Ishikawa (cell line): ENCODE measurements around the gene S100A1.

ENCODE experiments used
- CEBPB ChIP-seq: IDR thresholded peaks from 2 replicates; pipeline ENCODE4 v1.6.1; 2012
- CREB1 ChIP-seq: IDR thresholded peaks from 2 replicates; pipeline ENCODE4 v1.6.1; 2012; ENCODE audit warnings: low read depth
- EGR1 ChIP-seq: IDR thresholded peaks from 2 replicates; pipeline ENCODE4 v1.6.1; 2012
- EP300 ChIP-seq: IDR thresholded peaks from 2 replicates; pipeline ENCODE4 v1.6.1; 2012; ENCODE audit warnings: borderline replicate concordance
- FOXM1 ChIP-seq: IDR thresholded peaks from 2 replicates; pipeline ENCODE4 v1.6.1; 2012; ENCODE audit warnings: low read depth, borderline replicate concordance
- MAX ChIP-seq: IDR thresholded peaks from 2 replicates; pipeline ENCODE4 v1.6.1; 2012
- NFIC ChIP-seq: IDR thresholded peaks from 2 replicates; pipeline ENCODE4 v1.6.1; 2012
- RAD21 ChIP-seq: IDR thresholded peaks from 2 replicates; pipeline ENCODE4 v1.6.1; 2012; ENCODE audit warnings: low read depth
- REST ChIP-seq: IDR thresholded peaks from 2 replicates; pipeline ENCODE4 v1.6.1; 2012; ENCODE audit warnings: low read depth, mild to moderate bottlenecking
- TAF1 ChIP-seq: IDR thresholded peaks from 2 replicates; pipeline ENCODE4 v1.6.1; 2012; ENCODE audit warnings: low read depth, mild to moderate bottlenecking
- TCF12 ChIP-seq: IDR thresholded peaks from 2 replicates; pipeline ENCODE4 v1.6.1; 2012; ENCODE audit warnings: low read depth
- TEAD4 ChIP-seq: IDR thresholded peaks from 2 replicates; pipeline ENCODE4 v1.6.1; 2012
- USF1 ChIP-seq: IDR thresholded peaks from 2 replicates; pipeline ENCODE4 v1.6.1; 2012
- YY1 ChIP-seq: IDR thresholded peaks from 2 replicates; pipeline ENCODE4 v1.6.1; 2012; ENCODE audit warnings: low read depth
- ZBTB7A ChIP-seq: IDR thresholded peaks from 2 replicates; pipeline ENCODE4 v1.6.1; 2012; ENCODE audit warnings: low read depth

The S100A1 gene

GRCh38 chr1:153627715-153628626 lies at the start of gene S100A1:
TSS of gene S100A1 (plus strand) at chr1:153628434. CDS start at chr1:153630522, 2,088 bp downstream.
- TF ChIP-seq TAF1 (0 out of 2 replicates have a peak, but pooled peaks have one; percentile 38), NFIC (no peak), FOXM1 (no peak), CEBPB (no peak), TEAD4 (no peak), ZBTB7A (peak; percentile 97), EP300 (no peak), EGR1 (no peak), YY1 (no peak), RAD21 (peak; percentile 12; the same call in 1 of the 2 replicates), TCF12 (no peak)

- TF ChIP-seq YY1 (no peak), FOXM1 (no peak), TAF1 (no peak)
These were observed 49.7 kb upstream of the S100A1 start for GRCh38 chr1:153578490-153578889.

- TF ChIP-seq REST (no peak), CEBPB (no peak), USF1 (no peak), TAF1 (no peak), ZBTB7A (no peak), CREB1 (no peak), NFIC (no peak), EP300 (no peak), RAD21 (no peak), TEAD4 (no peak), TCF12 (no peak), YY1 (no peak), FOXM1 (no peak), MAX (no peak)
These were observed 49.3 kb upstream of the S100A1 start for GRCh38 chr1:153578936-153579335.

- TF ChIP-seq EGR1 (no peak), CEBPB (no peak), NFIC (no peak)
These were observed 44.3 kb upstream of the S100A1 start for GRCh38 chr1:153583976-153584375.

GRCh38 chr1:153585006-153585405 lies 43.2 kb upstream of the S100A1 start:
- TF ChIP-seq TCF12 (no peak), REST (no peak), EP300 (no peak), USF1 (no peak), NFIC (no peak), YY1 (no peak), TAF1 (no peak), MAX (no peak), TEAD4 (no peak), FOXM1 (no peak), ZBTB7A (no peak), CREB1 (no peak), EGR1 (no peak), CEBPB (no peak), RAD21 (no peak)

GRCh38 chr1:153586347-153586746 lies 41.9 kb upstream of the S100A1 start:
- TF ChIP-seq ZBTB7A (no peak), CEBPB (no peak), YY1 (no peak), EGR1 (no peak), REST (no peak), RAD21 (no peak), EP300 (no peak), TEAD4 (no peak), CREB1 (no peak), TAF1 (no peak), TCF12 (no peak), USF1 (no peak), MAX (no peak), FOXM1 (no peak), NFIC (no peak)
